ENCODE results near the gene ST6GALNAC3. TPM values are rescaled to one million over a fixed set of nuclear protein-coding genes. Genes with fewer than 3 reads are reported as not detected.

Gene ST6GALNAC3
- total RNA-seq, 1 experiment from 2014 or later: 2.2 TPM

DNA sequence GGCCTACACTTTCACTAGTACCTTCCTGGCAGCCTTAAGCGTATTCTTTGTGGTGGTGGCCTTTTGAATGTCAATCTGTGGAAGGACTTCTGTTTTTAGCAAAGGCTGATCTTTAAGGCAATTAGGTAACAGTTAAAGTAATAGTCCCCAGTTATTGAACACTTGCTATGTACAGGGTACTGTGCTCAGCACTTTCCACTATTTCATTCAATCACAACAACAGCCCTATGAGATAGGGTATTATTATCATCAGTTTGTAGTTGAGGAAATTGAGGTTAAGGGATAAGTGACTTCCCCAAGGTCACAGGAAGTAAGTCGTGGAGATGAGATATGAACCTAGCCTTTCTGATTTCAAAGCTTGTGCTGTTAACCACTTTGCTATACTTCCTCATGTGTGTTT lies 185.7 kb downstream of the ST6GALNAC3 start:
- POLR2A ChIA-PET: no interaction called here
- intact Hi-C loops (cut with micrococcal nuclease): no loop called here
- BruUV-seq (replicated peaks): no TSS peak
- Histone ChIP-seq H3K79me2 (ENCODE audit: insufficient read depth, low read length) (no peaks in the 10 kb centered on the region), H3K9me3 (ENCODE audit: control insufficient read depth in 1 of 2, insufficient read depth in 1 of 2, low read depth in 1 of 2, low read length in 2 of 2) (no peaks in the 10 kb centered on the region), H3K4me3 (replicated peaks in 1 of 2; ENCODE audit: low read depth in 1 of 2, low read length in 2 of 2) (no peak overlapping the region), H3K27ac (ENCODE audit: low read depth, low read length) (no peak overlapping the region), H3K36me3 (ENCODE audit: control insufficient read depth in 1 of 2, insufficient read depth in 2 of 2, low read length in 2 of 2) (no peaks in the 10 kb centered on the region), H3K27me3 (ENCODE audit: insufficient read depth, low read length) (no peaks in the 10 kb centered on the region), H2AFZ (ENCODE audit: low read depth, low read length, poor library complexity, severe bottlenecking) (no peak overlapping the region), H4K20me1 (ENCODE audit: insufficient read depth) (no peaks in the 10 kb centered on the region), H3K9me2 (ENCODE audit: insufficient read depth) (no peaks in the 10 kb centered on the region), H3K4me2 (ENCODE audit: low read length) (no peak overlapping the region), H3K9ac (ENCODE audit: low read length) (no peak overlapping the region), H3K4me1 (ENCODE audit: control insufficient read depth in 1 of 2, insufficient read depth in 2 of 2, low read length in 2 of 2) (peaks cover 0 to 16% of the 10 kb centered on the region in 2 experiments; a peak in 2 of 4 replicates)
- no peak for TF ChIP-seq FOSL1 (IDR thresholded peaks at IDR 0.05; ENCODE audit: low read depth)
- TF ChIP-seq ELF1 (IDR thresholded peaks at IDR 0.05; ENCODE audit: borderline replicate concordance, low read depth): no peak
- RAD21 ChIA-PET (ENCODE audit: low non-redundant PET in 1 of 2, low total read pairs in 2 of 2, uncharacterized antibody in 2 of 2, unreplicated experiment in 2 of 2): no interaction called here
- CTCF ChIA-PET: no interaction called here
- DNase-seq (ENCODE audit: low read depth, low spot score) (no peak), ATAC-seq (no peak)

GRCh38 chr1:76262601-76263000 lies 188.1 kb downstream of the ST6GALNAC3 start:
- H3K9me2 ChIP-seq (ENCODE audit: insufficient read depth): no peaks in the 10 kb centered on the region
- RAD21 ChIA-PET (ENCODE audit: low non-redundant PET in 1 of 2, low total read pairs in 2 of 2, uncharacterized antibody in 2 of 2, unreplicated experiment in 2 of 2): no interaction called here
- ATAC-seq: no peak
- no peak overlapping the region for H2AFZ ChIP-seq (ENCODE audit: low read depth, low read length, poor library complexity, severe bottlenecking)
- CTCF ChIA-PET: no interaction called here
- H3K27ac ChIP-seq (ENCODE audit: low read depth, low read length): no peak overlapping the region
- H3K27me3 ChIP-seq (ENCODE audit: insufficient read depth, low read length): no peaks in the 10 kb centered on the region
- no peak overlapping the region for H3K4me2 ChIP-seq (ENCODE audit: low read length)
- BruUV-seq (replicated peaks): no TSS peak
- H3K79me2 ChIP-seq (ENCODE audit: insufficient read depth, low read length): no peaks in the 10 kb centered on the region
- no peak overlapping the region for H3K9ac ChIP-seq (ENCODE audit: low read length)
- H3K36me3 ChIP-seq (ENCODE audit: control insufficient read depth in 1 of 2, insufficient read depth in 2 of 2, low read length in 2 of 2): no peaks in the 10 kb centered on the region
- POLR2A ChIA-PET: no interaction called here
- TF ChIP-seq SP1 (IDR thresholded peaks at IDR 0.05; ENCODE audit: low read depth) (no peak), POLR2A (IDR thresholded peaks at IDR 0.05; ENCODE audit: borderline replicate concordance, extremely low read depth, insufficient read depth, insufficient read length) (no peak), YY1 (IDR thresholded peaks at IDR 0.05; ENCODE audit: extremely low read depth, insufficient replicate concordance, low read depth, low read length) (no peak)
- H3K4me1 ChIP-seq (ENCODE audit: control insufficient read depth in 1 of 2, insufficient read depth in 2 of 2, low read length in 2 of 2): peaks cover 0 to 4% of the 10 kb centered on the region in 2 experiments; a peak in 2 of 4 replicates
- H3K4me3 ChIP-seq (replicated peaks in 1 of 2; ENCODE audit: low read depth in 1 of 2, low read length in 2 of 2): no peak overlapping the region
- no peak for DNase-seq (ENCODE audit: low read depth, low spot score)
- no peaks in the 10 kb centered on the region for H4K20me1 ChIP-seq (ENCODE audit: insufficient read depth)
- intact Hi-C loops (cut with micrococcal nuclease): no loop called here
- no peaks in the 10 kb centered on the region for H3K9me3 ChIP-seq (ENCODE audit: control insufficient read depth in 1 of 2, insufficient read depth in 1 of 2, low read depth in 1 of 2, low read length in 2 of 2)

Measured in HCT116 (cell line).